A549 (cell line): ENCODE data around the gene RTN4. TPM values are rescaled to one million over a fixed set of nuclear protein-coding genes. Genes with fewer than 3 reads are reported as not detected.

Experiments
- ATAC-seq, 2 experiments: fragments of 200-7000 bp in 1 of 2; fragments of >200 bp in 1 of 2; cut with Nextera tagmentation in 1 of 2; cut with Tn5 transposase in 1 of 2; 3 replicates each; pipeline versions ENCODE4 v1.8.0 to v1.9.1; 2018 to 2020; ENCODE audit warnings: mild to moderate bottlenecking in 1 of 2, moderate library complexity in 1 of 2
- CTCF ChIA-PET: fragments of 300-600 bp; sonication (Branson Sonifier 250); formaldehyde crosslinking; extraction: SDS; loops from one replicate; lab custom pipeline; 2021; ENCODE audit warnings: antibody characterized with exemption, inconsistent platforms; lab: Yijun Ruan, JAX
- POLR2A ChIA-PET: fragments of 350-600 bp; formaldehyde crosslinking; extraction: SDS; loops from one replicate; lab custom pipeline; 2021; ENCODE audit warnings: antibody characterized with exemption, inconsistent platforms; lab: Yijun Ruan, JAX
- DNase-seq, 2 experiments: peaks; one replicate each; pipeline versions ENCODE4 v3.0.0 to v3.0.0-alpha.2; 2011 to 2016; ENCODE audit warnings: low read depth in 1 of 2, low spot score in 1 of 2
- FAIRE-seq: peaks from 2 replicates; lab custom pipeline; 2011; peaks lifted over from hg19 to GRCh38; lab: Jason Lieb, UNC
- H3K27ac ChIP-seq, 2 experiments: fragments of >200 bp; sonication (Bioruptor Twin); formaldehyde crosslinking; 3 replicates each; pipeline ENCODE4 v1.5.1; 2016 to 2017
- H3K4me1 ChIP-seq: fragments of >200 bp; sonication (Bioruptor Twin); formaldehyde crosslinking; 3 replicates; pipeline ENCODE4 v1.6.1; 2016
- H3K4me2 ChIP-seq: fragments of >200 bp; sonication (Bioruptor Twin); formaldehyde crosslinking; 3 replicates; pipeline ENCODE4 v1.6.1; 2016
- H3K4me3 ChIP-seq: fragments of >200 bp; sonication (Bioruptor Twin); formaldehyde crosslinking; 3 replicates; pipeline ENCODE4 v1.5.1; 2016
- H3K9me3 ChIP-seq: fragments of >200 bp; sonication (Bioruptor Twin); formaldehyde crosslinking; 3 replicates; pipeline ENCODE4 v1.6.1; 2016
- CBX2 ChIP-seq: fragments of 200-600 bp; sonication (generic); IDR thresholded peaks from 2 replicates; pipeline ENCODE4 v1.6.1; 2016; ENCODE audit warnings: low read depth, mild to moderate bottlenecking, borderline replicate concordance
- CEBPB ChIP-seq, 2 experiments: fragments of >200 bp in 1 of 2; sonication (Bioruptor Twin) in 1 of 2; formaldehyde crosslinking in 1 of 2; IDR thresholded peaks; 2 replicates each; pipeline ENCODE4 v1.6.1; 2012 to 2016
- FOSL2 ChIP-seq, 2 experiments: fragments of 450-650 bp in 1 of 2; fragments of >200 bp in 1 of 2; sonication (Bioruptor Twin) in 1 of 2; formaldehyde crosslinking; IDR thresholded peaks; 2 replicates each; pipeline versions ENCODE4 v1.5.0 to v1.6.1; 2016 to 2020; ENCODE audit warnings: mild to moderate bottlenecking in 1 of 2, moderate library complexity in 1 of 2
- GATA3 ChIP-seq: IDR thresholded peaks from 2 replicates; pipeline ENCODE4 v1.6.1; 2012; ENCODE audit warnings: borderline replicate concordance
- MYC ChIP-seq: IDR thresholded peaks from 2 replicates; pipeline ENCODE4 v1.6.1; 2012; ENCODE audit warnings: mild to moderate bottlenecking, inconsistent platforms, low read length, improper control_type of control experiment, borderline replicate concordance
- NFE2L2 ChIP-seq: fragments of 150-350 bp; conservative IDR thresholded peaks from 2 replicates; pipeline ENCODE4 v1.6.1; 2014; ENCODE audit warnings: low read length
- PHF8 ChIP-seq: fragments of 200-600 bp; sonication (generic); IDR thresholded peaks from 2 replicates; pipeline ENCODE4 v1.6.1; 2016; ENCODE audit warnings: low read depth, mild to moderate bottlenecking, antibody characterized with exemption, moderate library complexity, borderline replicate concordance
- POLR2A ChIP-seq: IDR thresholded peaks from 2 replicates; pipeline ENCODE4 v1.6.1; 2012; ENCODE audit warnings: mild to moderate bottlenecking, low read length
- RAD21 ChIP-seq, 2 experiments: fragments of >200 bp in 1 of 2; sonication (Bioruptor Twin) in 1 of 2; formaldehyde crosslinking in 1 of 2; IDR thresholded peaks in 1 of 2; conservative IDR thresholded peaks in 1 of 2; 2 replicates in 1 of 2; 3 replicates in 1 of 2; pipeline ENCODE4 v1.6.1; 2012 to 2018; ENCODE audit warnings: inconsistent platforms in 1 of 2
- RARB ChIP-seq: fragments of 250-450 bp; sonication (Bioruptor Pico); IDR thresholded peaks from 2 replicates; pipeline ENCODE4 v1.8.0; 2021; ENCODE audit warnings: mild to moderate bottlenecking, moderate library complexity
- RFX5 ChIP-seq: fragments of 450-650 bp; IDR thresholded peaks from 2 replicates; pipeline ENCODE4 v1.7.1; 2014; ENCODE audit warnings: antibody characterized with exemption, mild to moderate bottlenecking, moderate library complexity
- SMC3 ChIP-seq: fragments of >200 bp; sonication (Bioruptor Twin); formaldehyde crosslinking; IDR thresholded peaks from 3 replicates; pipeline ENCODE4 v1.6.1; 2018; ENCODE audit warnings: inconsistent platforms
- TFCP2L1 ChIP-seq: fragments of 250-450 bp; sonication (Bioruptor Pico); IDR thresholded peaks from 2 replicates; pipeline ENCODE4 v1.5.0; 2021; ENCODE audit warnings: mild to moderate bottlenecking
- ZFP36 ChIP-seq: fragments of 450-650 bp; IDR thresholded peaks from 2 replicates; pipeline ENCODE4 v1.6.1; 2014; ENCODE audit warnings: borderline replicate concordance; ENCODE audit not compliant: partially characterized antibody
- ZSCAN20 ChIP-seq: fragments of 250-450 bp; sonication (Bioruptor Pico); IDR thresholded peaks from 2 replicates; pipeline ENCODE4 v1.8.0; 2022; ENCODE audit warnings: mild to moderate bottlenecking, moderate library complexity
- WGBS: methylation state at CpG from one replicate; pipeline ENCODE4 v1.1.6; 2017; ENCODE audit errors: missing lambda C conversion rate; 5-methylcytosine and 5-hydroxymethylcytosine counted together
- polyA minus RNA-seq: library from RNA; depleted of rRNA, polyadenylated mRNA; stranded (reverse); fragments of >200 nt; gene quantifications from 2 replicates; pipeline ENCODE4 v1.2.3, GENCODE V29; 2011; rRNA and poly(A)+ RNA removed
- polyA plus RNA-seq, 4 experiments: library from polyadenylated mRNA; depleted of rRNA in 3 of 4; stranded (reverse); fragments of >200 nt; fragmentation: RNase III in 1 of 4; extraction: RNeasy Plus Mini Kit Qiagen cat#74134 plus additional on column Dnase treatment in 1 of 4; gene quantifications; 2 replicates in 3 of 4; 3 replicates in 1 of 4; pipeline ENCODE4 v1.2.3, GENCODE V29; 2011 to 2017
- TF ChIP-seq, protein P1 (sequence below): IDR thresholded peaks from 2 replicates; pipeline ENCODE4 v1.6.1; 2012
- TF ChIP-seq, protein P2 (sequence below): IDR thresholded peaks from 2 replicates; pipeline ENCODE4 v1.6.1; 2012
- TF ChIP-seq, protein P3 (sequence below): fragments of 200-600 bp; sonication (generic); IDR thresholded peaks from 2 replicates; pipeline ENCODE4 v1.6.1; 2016; ENCODE audit warnings: antibody characterized with exemption, mild to moderate bottlenecking, moderate library complexity
- TF ChIP-seq, protein P4 (sequence below): fragments of 250-450 bp; sonication (Bioruptor Pico); IDR thresholded peaks from 2 replicates; pipeline ENCODE4 v1.5.0; 2020; ENCODE audit warnings: low read depth, mild to moderate bottlenecking, moderate library complexity
- TF ChIP-seq, protein P5 (sequence below): fragments of 450-650 bp; IDR thresholded peaks from 2 replicates; pipeline ENCODE4 v1.6.1; 2014; ENCODE audit warnings: antibody characterized with exemption
- TF ChIP-seq, protein P6 (sequence below): IDR thresholded peaks from 2 replicates; pipeline ENCODE4 v1.6.1; 2012; ENCODE audit warnings: low read depth, borderline replicate concordance

The RTN4 gene, protein sequence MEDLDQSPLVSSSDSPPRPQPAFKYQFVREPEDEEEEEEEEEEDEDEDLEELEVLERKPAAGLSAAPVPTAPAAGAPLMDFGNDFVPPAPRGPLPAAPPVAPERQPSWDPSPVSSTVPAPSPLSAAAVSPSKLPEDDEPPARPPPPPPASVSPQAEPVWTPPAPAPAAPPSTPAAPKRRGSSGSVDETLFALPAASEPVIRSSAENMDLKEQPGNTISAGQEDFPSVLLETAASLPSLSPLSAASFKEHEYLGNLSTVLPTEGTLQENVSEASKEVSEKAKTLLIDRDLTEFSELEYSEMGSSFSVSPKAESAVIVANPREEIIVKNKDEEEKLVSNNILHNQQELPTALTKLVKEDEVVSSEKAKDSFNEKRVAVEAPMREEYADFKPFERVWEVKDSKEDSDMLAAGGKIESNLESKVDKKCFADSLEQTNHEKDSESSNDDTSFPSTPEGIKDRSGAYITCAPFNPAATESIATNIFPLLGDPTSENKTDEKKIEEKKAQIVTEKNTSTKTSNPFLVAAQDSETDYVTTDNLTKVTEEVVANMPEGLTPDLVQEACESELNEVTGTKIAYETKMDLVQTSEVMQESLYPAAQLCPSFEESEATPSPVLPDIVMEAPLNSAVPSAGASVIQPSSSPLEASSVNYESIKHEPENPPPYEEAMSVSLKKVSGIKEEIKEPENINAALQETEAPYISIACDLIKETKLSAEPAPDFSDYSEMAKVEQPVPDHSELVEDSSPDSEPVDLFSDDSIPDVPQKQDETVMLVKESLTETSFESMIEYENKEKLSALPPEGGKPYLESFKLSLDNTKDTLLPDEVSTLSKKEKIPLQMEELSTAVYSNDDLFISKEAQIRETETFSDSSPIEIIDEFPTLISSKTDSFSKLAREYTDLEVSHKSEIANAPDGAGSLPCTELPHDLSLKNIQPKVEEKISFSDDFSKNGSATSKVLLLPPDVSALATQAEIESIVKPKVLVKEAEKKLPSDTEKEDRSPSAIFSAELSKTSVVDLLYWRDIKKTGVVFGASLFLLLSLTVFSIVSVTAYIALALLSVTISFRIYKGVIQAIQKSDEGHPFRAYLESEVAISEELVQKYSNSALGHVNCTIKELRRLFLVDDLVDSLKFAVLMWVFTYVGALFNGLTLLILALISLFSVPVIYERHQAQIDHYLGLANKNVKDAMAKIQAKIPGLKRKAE
- polyA plus RNA-seq (2011; rRNA removed) = 302 and 336 TPM in 2 replicates
- 195 and 217 TPM in 2 replicates for polyA plus RNA-seq (2012; cell fraction: cytosol; rRNA removed)
- polyA plus RNA-seq (2012; cell fraction: nucleus; rRNA removed) = 194 and 224 TPM in 2 replicates
- polyA plus RNA-seq (2017; fragmentation: RNase III; extraction: RNeasy Plus Mini Kit Qiagen cat#74134 plus additional on column Dnase treatment) = 367 to 403 TPM (median 394 TPM) in 3 replicates
- polyA minus RNA-seq = 164 and 187 TPM in 2 replicates

DNA sequence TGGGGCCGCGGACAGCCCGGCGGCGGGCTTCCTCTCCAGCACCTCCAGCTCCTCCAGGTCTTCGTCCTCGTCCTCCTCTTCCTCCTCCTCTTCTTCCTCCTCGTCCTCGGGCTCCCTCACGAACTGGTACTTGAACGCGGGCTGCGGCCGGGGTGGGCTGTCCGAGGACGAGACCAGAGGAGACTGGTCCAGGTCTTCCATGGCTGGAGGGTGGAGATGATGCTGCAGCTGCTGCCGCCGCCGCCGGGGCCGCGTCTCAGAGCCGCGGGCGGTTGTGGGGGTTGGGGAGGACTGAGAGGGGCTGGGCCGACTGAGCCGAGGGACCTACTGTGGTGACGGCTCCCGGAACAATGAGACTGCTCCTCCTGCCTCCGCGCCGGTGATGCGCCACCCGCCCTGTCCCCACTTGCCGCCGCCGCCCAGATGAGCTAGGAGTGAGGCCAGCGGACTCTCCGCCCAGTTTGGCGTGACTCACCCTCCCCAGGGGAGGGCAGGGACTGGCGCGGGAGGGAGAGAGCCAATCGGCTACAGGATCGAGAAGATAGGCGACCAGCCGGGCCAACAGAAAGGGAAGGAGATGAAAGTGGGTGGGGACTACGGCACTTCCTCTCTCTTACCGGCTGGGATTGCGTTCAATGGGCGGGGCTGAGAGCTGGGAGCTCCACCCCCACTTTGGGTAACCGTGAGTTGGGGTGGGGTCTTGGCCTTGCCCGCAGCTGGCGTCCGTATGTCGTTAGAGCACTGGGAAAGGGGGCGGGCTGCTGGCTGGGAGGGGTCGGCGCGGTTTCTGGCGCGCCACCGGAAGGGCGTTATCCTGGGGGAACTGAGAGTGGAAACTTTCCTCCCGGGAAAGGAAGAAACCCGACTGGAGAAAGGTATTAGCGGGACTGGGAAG lies at the start of gene RTN4:
Gene RTN4, minus strand, starts transcription at position 352 of the 895 bp plus-strand sequence. Its CDS starts 151 bp downstream, at position 201.
- ChIA-PET CTCF (interaction anchor here (0.5 to 4.8 kb wide), 31 partner anchors 8 to 158 kb away, joined by 3 to 198 read pairs (median 7); no protein-coding TSS in a partner anchor), POLR2A (interaction anchor here (0.6 to 3.8 kb wide), 36 partner anchors 10 to 1283 kb away, joined by 3 to 41 read pairs (median 6); partner anchors contain the start of genes CFAP36, CHAC2, CLHC1 and EML6)
- Histone ChIP-seq H3K4me3 (peak within 1 kb of the TSS; percentile 95), H3K4me2 (peak within 1 kb of the TSS; percentile 96), H3K9me3 (no peaks in the 10 kb centered on the region), H3K4me1 (peaks cover 38% of the 10 kb centered on the region), H3K27ac (peak within 1 kb of the TSS; percentile 94 to 97)
- under 1% methylated on average over 48 of the region's 66 CpGs for WGBS
- FAIRE-seq (no peak), DNase-seq (peak; percentile 97 to 100), ATAC-seq (peak; percentile 77 to 86)
- TF ChIP-seq SMC3 (peak; percentile 19; the same call in 1 of the 3 replicates), PHF8 (peak; percentile 65), ZFP36 (no peak), FOSL2 (IDR thresholded peaks at IDR 0.05) (peak; percentile 51), FOSL2 (CRISPR knock-in tag; IDR thresholded peaks at IDR 0.05) (peak; percentile 99), RFX5 (0 out of 2 replicates have a peak, but pooled peaks have one; percentile 16), NFE2L2 (peak; percentile 16; the same call in 1 of the 2 replicates), RARB (no peak), RAD21 (conservative IDR thresholded peaks at IDR 0.05 in 1 of 2, IDR thresholded peaks at IDR 0.05 in 1 of 2) (0 out of 5 replicates have a peak, but pooled peaks of 1 of the 2 experiments have one; percentile 16), CBX2 (no peak), TFCP2L1 (CRISPR knock-in tag) (0 out of 2 replicates have a peak, but pooled peaks have one; percentile 53), CEBPB (IDR thresholded peaks at IDR 0.05) (no peak; a peak in 1 of 4 replicates), MYC (peak; percentile 78; the same call in 1 of the 2 replicates), GATA3 (peak; percentile 58; the same call in 1 of the 2 replicates), POLR2A (peak; percentile 99), ZSCAN20 (no peak)
- TF ChIP-seq, protein P1, sequence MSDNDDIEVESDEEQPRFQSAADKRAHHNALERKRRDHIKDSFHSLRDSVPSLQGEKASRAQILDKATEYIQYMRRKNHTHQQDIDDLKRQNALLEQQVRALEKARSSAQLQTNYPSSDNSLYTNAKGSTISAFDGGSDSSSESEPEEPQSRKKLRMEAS = peak; percentile 82
- TF ChIP-seq, protein P2, sequence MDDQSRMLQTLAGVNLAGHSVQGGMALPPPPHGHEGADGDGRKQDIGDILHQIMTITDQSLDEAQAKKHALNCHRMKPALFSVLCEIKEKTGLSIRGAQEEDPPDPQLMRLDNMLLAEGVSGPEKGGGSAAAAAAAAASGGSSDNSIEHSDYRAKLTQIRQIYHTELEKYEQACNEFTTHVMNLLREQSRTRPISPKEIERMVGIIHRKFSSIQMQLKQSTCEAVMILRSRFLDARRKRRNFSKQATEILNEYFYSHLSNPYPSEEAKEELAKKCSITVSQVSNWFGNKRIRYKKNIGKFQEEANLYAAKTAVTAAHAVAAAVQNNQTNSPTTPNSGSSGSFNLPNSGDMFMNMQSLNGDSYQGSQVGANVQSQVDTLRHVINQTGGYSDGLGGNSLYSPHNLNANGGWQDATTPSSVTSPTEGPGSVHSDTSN = peak; percentile 90
- TF ChIP-seq, protein P3, sequence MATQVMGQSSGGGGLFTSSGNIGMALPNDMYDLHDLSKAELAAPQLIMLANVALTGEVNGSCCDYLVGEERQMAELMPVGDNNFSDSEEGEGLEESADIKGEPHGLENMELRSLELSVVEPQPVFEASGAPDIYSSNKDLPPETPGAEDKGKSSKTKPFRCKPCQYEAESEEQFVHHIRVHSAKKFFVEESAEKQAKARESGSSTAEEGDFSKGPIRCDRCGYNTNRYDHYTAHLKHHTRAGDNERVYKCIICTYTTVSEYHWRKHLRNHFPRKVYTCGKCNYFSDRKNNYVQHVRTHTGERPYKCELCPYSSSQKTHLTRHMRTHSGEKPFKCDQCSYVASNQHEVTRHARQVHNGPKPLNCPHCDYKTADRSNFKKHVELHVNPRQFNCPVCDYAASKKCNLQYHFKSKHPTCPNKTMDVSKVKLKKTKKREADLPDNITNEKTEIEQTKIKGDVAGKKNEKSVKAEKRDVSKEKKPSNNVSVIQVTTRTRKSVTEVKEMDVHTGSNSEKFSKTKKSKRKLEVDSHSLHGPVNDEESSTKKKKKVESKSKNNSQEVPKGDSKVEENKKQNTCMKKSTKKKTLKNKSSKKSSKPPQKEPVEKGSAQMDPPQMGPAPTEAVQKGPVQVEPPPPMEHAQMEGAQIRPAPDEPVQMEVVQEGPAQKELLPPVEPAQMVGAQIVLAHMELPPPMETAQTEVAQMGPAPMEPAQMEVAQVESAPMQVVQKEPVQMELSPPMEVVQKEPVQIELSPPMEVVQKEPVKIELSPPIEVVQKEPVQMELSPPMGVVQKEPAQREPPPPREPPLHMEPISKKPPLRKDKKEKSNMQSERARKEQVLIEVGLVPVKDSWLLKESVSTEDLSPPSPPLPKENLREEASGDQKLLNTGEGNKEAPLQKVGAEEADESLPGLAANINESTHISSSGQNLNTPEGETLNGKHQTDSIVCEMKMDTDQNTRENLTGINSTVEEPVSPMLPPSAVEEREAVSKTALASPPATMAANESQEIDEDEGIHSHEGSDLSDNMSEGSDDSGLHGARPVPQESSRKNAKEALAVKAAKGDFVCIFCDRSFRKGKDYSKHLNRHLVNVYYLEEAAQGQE = 0 out of 2 replicates have a peak, but pooled peaks have one; percentile 4
- TF ChIP-seq, protein P4, sequence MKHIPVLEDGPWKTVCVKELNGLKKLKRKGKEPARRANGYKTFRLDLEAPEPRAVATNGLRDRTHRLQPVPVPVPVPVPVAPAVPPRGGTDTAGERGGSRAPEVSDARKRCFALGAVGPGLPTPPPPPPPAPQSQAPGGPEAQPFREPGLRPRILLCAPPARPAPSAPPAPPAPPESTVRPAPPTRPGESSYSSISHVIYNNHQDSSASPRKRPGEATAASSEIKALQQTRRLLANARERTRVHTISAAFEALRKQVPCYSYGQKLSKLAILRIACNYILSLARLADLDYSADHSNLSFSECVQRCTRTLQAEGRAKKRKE = 0 out of 2 replicates have a peak, but pooled peaks have one; percentile 32
- TF ChIP-seq, protein P5, sequence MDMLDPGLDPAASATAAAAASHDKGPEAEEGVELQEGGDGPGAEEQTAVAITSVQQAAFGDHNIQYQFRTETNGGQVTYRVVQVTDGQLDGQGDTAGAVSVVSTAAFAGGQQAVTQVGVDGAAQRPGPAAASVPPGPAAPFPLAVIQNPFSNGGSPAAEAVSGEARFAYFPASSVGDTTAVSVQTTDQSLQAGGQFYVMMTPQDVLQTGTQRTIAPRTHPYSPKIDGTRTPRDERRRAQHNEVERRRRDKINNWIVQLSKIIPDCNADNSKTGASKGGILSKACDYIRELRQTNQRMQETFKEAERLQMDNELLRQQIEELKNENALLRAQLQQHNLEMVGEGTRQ = 0 out of 2 replicates have a peak, but pooled peaks have one; percentile 23
- TF ChIP-seq, protein P6, sequence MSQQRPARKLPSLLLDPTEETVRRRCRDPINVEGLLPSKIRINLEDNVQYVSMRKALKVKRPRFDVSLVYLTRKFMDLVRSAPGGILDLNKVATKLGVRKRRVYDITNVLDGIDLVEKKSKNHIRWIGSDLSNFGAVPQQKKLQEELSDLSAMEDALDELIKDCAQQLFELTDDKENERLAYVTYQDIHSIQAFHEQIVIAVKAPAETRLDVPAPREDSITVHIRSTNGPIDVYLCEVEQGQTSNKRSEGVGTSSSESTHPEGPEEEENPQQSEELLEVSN = peak; percentile 43; the same call in 1 of the 2 replicates
